GM12878 (cell line): ENCODE measurements around the gene NGRN. TPM values are rescaled to one million over a fixed set of nuclear protein-coding genes. Genes with fewer than 3 reads are reported as not detected.

ENCODE experiments used
- ATAC-seq: fragments of 200-7000 bp; cut with Tn5 transposase; 3 replicates; pipeline ENCODE4 v1.9.1; 2020; ENCODE audit warnings: mild to moderate bottlenecking, moderate library complexity
- BruUV-seq: library from RNA; stranded (reverse); fragments of 400-500 nt; replicated peaks from 2 replicates; lab custom pipeline; 2021; lab: Mats Ljungman, UMichigan
- CTCF ChIA-PET: fragments of 300-600 bp; sonication (Branson Sonifier 250); formaldehyde crosslinking; extraction: SDS; loops from one replicate; lab custom pipeline; 2021; ENCODE audit warnings: inconsistent platforms; lab: Yijun Ruan, JAX
- POLR2A ChIA-PET: fragments of 350-600 bp; formaldehyde crosslinking; extraction: SDS; loops from one replicate; lab custom pipeline; 2021; ENCODE audit warnings: inconsistent platforms; lab: Charles Lee
- RAD21 ChIA-PET: fragments of 300-600 bp; sonication (Branson Sonifier 250); formaldehyde crosslinking; loops from one replicate; lab custom pipeline; 2023; ENCODE audit warnings: antibody characterized with exemption; ENCODE audit not compliant: unreplicated experiment; lab: Charles Lee
- SMC1A ChIA-PET: fragments of 300-600 bp; sonication (Branson Sonifier 250); formaldehyde crosslinking; loops from one replicate; lab custom pipeline; 2023; ENCODE audit not compliant: unreplicated experiment, uncharacterized antibody; lab: Charles Lee
- DNase-seq: peaks from one replicate; pipeline ENCODE4 v3.0.0-alpha.2; 2011; ENCODE audit warnings: low read depth, low spot score
- FAIRE-seq: peaks from 3 replicates; lab custom pipeline; 2011; peaks lifted over from hg19 to GRCh38; lab: Jason Lieb, UNC
- H2AFZ ChIP-seq: 2 replicates; pipeline ENCODE4 v1.6.0; 2011; ENCODE audit warnings: low read depth, low read length, control low read depth; ENCODE audit not compliant: control insufficient read depth
- H3K27ac ChIP-seq: 2 replicates; pipeline ENCODE4 v1.5.1; 2011; ENCODE audit warnings: control low read depth; ENCODE audit not compliant: control insufficient read depth, insufficient read depth
- H3K27me3 ChIP-seq, 2 experiments: replicated peaks in 1 of 2; 2 replicates each; pipeline versions ENCODE4 v1.6.0 to v1.6.1; 2011; ENCODE audit warnings: low read length in 1 of 2; ENCODE audit not compliant: control insufficient read depth in 2 of 2, insufficient read depth in 2 of 2
- H3K36me3 ChIP-seq, 2 experiments: 2 replicates each; pipeline ENCODE4 v1.5.1; 2011; ENCODE audit warnings: low read length in 1 of 2; ENCODE audit not compliant: control insufficient read depth in 2 of 2, insufficient read depth in 2 of 2
- H3K4me1 ChIP-seq: 2 replicates; pipeline ENCODE4 v1.6.1; 2011; ENCODE audit warnings: mild to moderate bottlenecking, low read length, moderate library complexity, mixed read lengths; ENCODE audit not compliant: control insufficient read depth, insufficient read depth
- H3K4me2 ChIP-seq: 2 replicates; pipeline ENCODE4 v1.6.0; 2011; ENCODE audit warnings: control low read depth; ENCODE audit not compliant: control insufficient read depth, insufficient read depth
- H3K4me3 ChIP-seq: fragments of 200-600 bp; sonication (generic); 2 replicates; pipeline ENCODE4 v1.5.1; 2016
- H3K79me2 ChIP-seq: 2 replicates; pipeline ENCODE4 v1.6.0; 2011; ENCODE audit warnings: low read length; ENCODE audit not compliant: control insufficient read depth, insufficient read depth
- H3K9ac ChIP-seq: 2 replicates; pipeline ENCODE4 v1.8.0; 2011; ENCODE audit warnings: low read length, control low read depth, mixed read lengths; ENCODE audit not compliant: control insufficient read depth, insufficient read depth
- H3K9me3 ChIP-seq: replicated peaks from 3 replicates; pipeline ENCODE4 v1.5.1; 2011; ENCODE audit warnings: mild to moderate bottlenecking, low read length; ENCODE audit not compliant: control insufficient read depth, insufficient read depth
- H4K20me1 ChIP-seq: 2 replicates; pipeline ENCODE4 v1.6.0; 2011; ENCODE audit not compliant: control insufficient read depth, insufficient read depth
- NFIC ChIP-seq: IDR thresholded peaks from 2 replicates; pipeline ENCODE4 v1.6.1; 2012; ENCODE audit warnings: low read depth, mild to moderate bottlenecking, inconsistent platforms, low read length, moderate library complexity
- POLR2AphosphoS5 ChIP-seq: IDR thresholded peaks from 2 replicates; pipeline ENCODE4 v1.6.1; 2011; ENCODE audit warnings: mild to moderate bottlenecking, low read length, inconsistent platforms
- SIN3A ChIP-seq: IDR thresholded peaks from 2 replicates; pipeline ENCODE4 v1.6.1; 2012; ENCODE audit warnings: low read depth, low read length, improper control_type of control experiment
- SMAD1 ChIP-seq: fragments of 450-650 bp; IDR thresholded peaks from 2 replicates; pipeline ENCODE4 v1.6.1; 2018; ENCODE audit warnings: mild to moderate bottlenecking, low read depth; ENCODE audit not compliant: partially characterized antibody
- SPI1 ChIP-seq: IDR thresholded peaks from 2 replicates; pipeline ENCODE4 v1.6.1; 2011; ENCODE audit warnings: low read depth, mild to moderate bottlenecking, low read length, moderate library complexity, borderline replicate concordance; ENCODE audit not compliant: insufficient read depth
- ZBTB11 ChIP-seq: fragments of 450-650 bp; formaldehyde crosslinking; IDR thresholded peaks from 2 replicates; pipeline ENCODE4 v1.5.0; 2022; ENCODE audit warnings: mild to moderate bottlenecking, missing genetic modification characterization
- ZBTB40 ChIP-seq: fragments of 450-650 bp; IDR thresholded peaks from 2 replicates; pipeline ENCODE4 v1.6.1; 2016; ENCODE audit warnings: mild to moderate bottlenecking, moderate library complexity, borderline replicate concordance
- ZNF207 ChIP-seq: fragments of 450-650 bp; IDR thresholded peaks from 2 replicates; pipeline ENCODE4 v1.6.1; 2014; ENCODE audit warnings: antibody characterized with exemption, mild to moderate bottlenecking, borderline replicate concordance
- ZNF687 ChIP-seq: fragments of 450-650 bp; IDR thresholded peaks from 2 replicates; pipeline ENCODE4 v1.6.1; 2017; ENCODE audit warnings: mild to moderate bottlenecking, moderate library complexity
- WGBS: methylation state at CpG from one replicate; pipeline ENCODE4 v1.1.6; 2016; ENCODE audit warnings: low lambda C conversion rate; ENCODE audit not compliant: insufficient replicate concordance, insufficient coverage; ENCODE audit errors: missing lambda C conversion rate; 5-methylcytosine and 5-hydroxymethylcytosine counted together
- in situ Hi-C: fragments of 300-500 bp; cut with MboI; formaldehyde crosslinking; loops from 9 replicates; pipeline ENCODE4 v1.14.3; 2018; ENCODE audit warnings: mixed read lengths
- intact Hi-C: fragments of 100-400 bp; cut with micrococcal nuclease; formaldehyde crosslinking; loops from one replicate; pipeline ENCODE4 v1.14.2; 2022; ENCODE audit not compliant: unreplicated experiment
- polyA plus RNA-seq, 11 experiments: library from polyadenylated mRNA; depleted of rRNA in 4 of 11; unstranded in 6 of 11; stranded (reverse) in 5 of 11; fragments of >200 nt; fragmentation: Nextera tagmentation in 4 of 11; fragmentation: Illumina TruSeq in 1 of 11; extraction: Ambion mirVana in 4 of 11; extraction: Trizol in 1 of 11; gene quantifications; 1 replicate in 1 of 11; 2 replicates in 10 of 11; pipeline versions ENCODE4 v1.2.1 to v1.2.3, GENCODE V29; 2011 to 2016; ENCODE audit warnings: inconsistent platforms in 2 of 11, missing spikeins in 2 of 11, low read depth in 1 of 11
- total RNA-seq, 4 experiments: library from RNA; depleted of rRNA in 3 of 4; stranded (reverse); fragments of >200 nt in 3 of 4; fragmentation: Illumina TruSeq in 1 of 4; extraction: Trizol in 1 of 4; gene quantifications; 2 replicates each; pipeline versions ENCODE4 v1.2.1 to v1.2.3, GENCODE V29; 2013 to 2021

Gene NGRN
- total and polyA plus RNA-seq, 10 of the 15 experiments (the other 5 are each of a cell fraction or from before 2014, with no cell fraction given): 5.8 to 31.3 (median 23.2) TPM

GRCh38 chr15:90227336-90227735 lies 38.1 kb upstream of the NGRN start:
- intact Hi-C loops: no loop called here
- no peak overlapping the region for H3K4me2 ChIP-seq
- peaks cover 23% of the 10 kb centered on the region for H3K4me1 ChIP-seq
- no peak overlapping the region for H3K9ac ChIP-seq
- no peaks in the 10 kb centered on the region for H4K20me1 ChIP-seq
- ChIA-PET CTCF (interaction anchor here (1.1 to 1.2 kb wide), 2 partner anchors 35 to 79 kb away, joined by 4 to 5 read pairs; no protein-coding TSS in a partner anchor), SMC1A (interaction anchor here (0.6 kb wide), 1 partner anchor 78 kb away, joined by 3 read pairs; no protein-coding TSS in a partner anchor), POLR2A (no interaction called here), RAD21 (no interaction called here)
- TF ChIP-seq POLR2AphosphoS5 (no peak), ZNF207 (no peak), SMAD1 (no peak), SPI1 (no peak), ZBTB11 (CRISPR knock-in tag) (no peak), SIN3A (no peak), ZBTB40 (no peak), ZNF687 (no peak), NFIC (no peak)
- no peak for ATAC-seq
- no peak overlapping the region for H3K4me3 ChIP-seq
- no TSS peak for BruUV-seq
- H3K36me3 ChIP-seq: peaks cover 19 to 24% of the 10 kb centered on the region in 2 experiments; a peak in 3 of 4 replicates
- H3K27me3 ChIP-seq: no peaks in the 10 kb centered on the region
- DNase-seq: no peak
- in situ Hi-C loops: no loop called here
- no peaks in the 10 kb centered on the region for H3K9me3 ChIP-seq
- peaks cover 11% of the 10 kb centered on the region for H3K79me2 ChIP-seq
- no peak overlapping the region for H2AFZ ChIP-seq
- no peak overlapping the region for H3K27ac ChIP-seq
- WGBS: 100% methylated on average over 7 of the region's 7 CpGs
- no peak for FAIRE-seq
